Rectal smooth muscle tissue (tissue), 1 donor: ENCODE measurements around the gene HSPA12A.

Source experiments
- H3K27ac ChIP-seq: one replicate; pipeline ENCODE4 v1.7.0; 2013; ENCODE audit warnings: low read depth, low read length, inconsistent platforms
- H3K27me3 ChIP-seq: one replicate; pipeline ENCODE4 v1.7.0; 2013; ENCODE audit warnings: low read length; ENCODE audit not compliant: control insufficient read depth, insufficient read depth
- H3K36me3 ChIP-seq: one replicate; pipeline ENCODE4 v1.7.0; 2013; ENCODE audit warnings: low read length; ENCODE audit not compliant: control insufficient read depth, insufficient read depth
- H3K4me1 ChIP-seq: one replicate; pipeline ENCODE4 v1.7.0; 2013; ENCODE audit warnings: low read length; ENCODE audit not compliant: control insufficient read depth, insufficient read depth
- H3K4me3 ChIP-seq: one replicate; pipeline ENCODE4 v1.7.0; 2013; ENCODE audit warnings: low read length
- H3K9ac ChIP-seq: one replicate; pipeline ENCODE4 v1.7.0; 2013; ENCODE audit warnings: low read length

Gene HSPA12A

GRCh38 chr10:116742367-116743265 is at the start of gene HSPA12A:
Gene HSPA12A (minus strand): TSS chr10:116742566. CDS start chr10:116742469, 97 bp downstream.
- H3K27ac ChIP-seq, result peak within 1 kb of the TSS; percentile 91
- peaks cover 2% of the 10 kb centered on the region for H3K27me3 ChIP-seq
- peak within 1 kb of the TSS; percentile 26 for H3K9ac ChIP-seq
- H3K4me1 ChIP-seq, result no peaks in the 10 kb centered on the region
- no peaks in the 10 kb centered on the region for H3K36me3 ChIP-seq
- H3K4me3 ChIP-seq, result peak within 1 kb of the TSS; percentile 72

GRCh38 chr10:116791241-116791640 is 48.9 kb upstream of the HSPA12A start:
- H3K4me1 ChIP-seq, result peaks cover 4% of the 10 kb centered on the region
- H3K27me3 ChIP-seq, result peaks cover 2% of the 10 kb centered on the region
- no peak overlapping the region for H3K9ac ChIP-seq
- H3K4me3 ChIP-seq, result no peak overlapping the region
- H3K27ac ChIP-seq, result no peak overlapping the region
- H3K36me3 ChIP-seq, result no peaks in the 10 kb centered on the region

DNA sequence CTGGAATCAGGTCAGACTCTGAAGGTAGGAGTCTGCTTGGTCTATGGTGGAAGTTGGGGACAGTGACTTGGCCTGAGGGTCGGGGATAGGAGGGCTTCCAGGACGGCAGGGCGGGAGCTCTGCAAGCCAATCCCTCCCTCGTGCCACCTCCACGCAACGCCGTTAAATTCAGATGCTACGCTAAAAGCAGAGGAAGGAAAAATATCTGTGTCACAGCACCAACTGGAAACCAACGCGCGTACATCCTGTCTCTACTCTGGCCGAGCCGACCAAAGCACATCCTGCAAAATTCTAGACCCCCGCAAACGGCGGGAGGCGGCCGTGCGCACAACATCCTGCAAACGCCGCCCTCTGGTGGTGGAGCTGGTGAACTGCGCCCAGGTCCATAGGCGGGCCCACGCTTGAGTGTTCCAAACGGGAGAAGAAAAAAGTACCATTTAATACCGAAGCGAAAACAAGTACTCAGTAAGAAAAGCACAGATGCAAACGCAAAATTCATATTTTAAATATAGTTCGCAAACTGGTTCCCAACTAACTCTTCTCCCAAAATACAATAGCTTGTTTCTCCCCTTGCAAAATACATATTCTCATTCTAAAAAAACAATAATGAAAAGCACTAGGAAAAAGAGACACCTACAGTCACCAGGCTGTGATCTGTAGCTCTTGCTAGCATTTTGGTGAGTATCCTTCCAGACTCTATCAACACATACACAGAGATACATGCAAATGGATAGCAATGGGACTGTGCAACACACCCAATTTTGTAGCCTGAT is 45.7 kb upstream of the HSPA12A start:
- peaks cover 2% of the 10 kb centered on the region for H3K27me3 ChIP-seq
- H3K4me1 ChIP-seq, result peaks cover 4% of the 10 kb centered on the region
- H3K27ac ChIP-seq, result no peak overlapping the region
- peak overlapping the region; percentile 54 for H3K4me3 ChIP-seq
- no peak overlapping the region for H3K9ac ChIP-seq
- no peaks in the 10 kb centered on the region for H3K36me3 ChIP-seq

DNA sequence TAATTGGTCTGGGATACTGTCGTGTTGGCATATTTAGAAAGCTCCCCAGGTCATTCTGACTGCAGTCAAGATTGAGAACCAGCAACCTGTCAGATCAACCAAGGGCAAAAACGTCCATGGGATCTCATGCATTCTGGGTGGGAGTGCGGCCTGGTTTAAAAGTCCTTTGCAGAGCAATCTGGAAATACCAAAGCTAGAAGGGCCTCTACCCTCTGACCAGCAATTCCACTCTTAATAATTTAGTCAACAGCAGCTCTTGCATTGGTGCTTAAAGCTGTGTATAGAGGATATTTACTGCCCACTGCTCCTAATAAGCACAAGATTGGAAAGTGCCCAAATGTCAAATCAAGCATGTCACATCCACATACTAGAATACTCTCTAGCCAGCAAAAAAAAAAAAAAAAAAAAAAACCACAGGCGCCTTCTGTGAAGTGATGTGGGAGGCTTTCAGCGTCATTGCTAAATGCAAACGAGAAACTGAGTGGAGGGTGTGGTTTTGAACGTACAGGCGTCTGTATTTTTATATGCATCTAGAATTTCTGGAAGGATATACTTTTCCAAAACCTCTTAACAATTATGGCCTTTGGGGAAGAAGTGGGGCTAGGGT is 44.8 kb upstream of the HSPA12A start:
- Histone ChIP-seq H3K4me3 (no peak overlapping the region), H3K27ac (no peak overlapping the region), H3K4me1 (peaks cover 4% of the 10 kb centered on the region)

DNA sequence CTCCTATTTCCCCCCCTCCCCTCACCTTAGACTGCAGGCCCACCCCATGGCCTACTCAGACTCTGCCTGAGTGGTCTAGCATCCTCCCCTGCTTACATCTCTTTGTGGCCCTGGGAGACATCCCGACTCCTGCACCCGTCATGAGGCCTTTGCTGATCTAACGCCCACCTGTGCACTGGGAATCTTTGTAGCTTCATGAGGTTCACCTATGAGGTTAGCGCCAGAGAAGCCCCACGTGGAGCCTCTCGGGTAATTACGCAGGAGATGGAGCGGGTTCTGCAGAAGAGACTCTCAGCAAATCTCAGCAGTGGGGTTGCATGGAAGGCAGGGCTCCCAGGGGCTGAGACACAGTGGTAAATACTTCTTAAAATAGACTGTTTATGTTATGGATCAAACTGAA is 43.5 kb upstream of the HSPA12A start:
- Histone ChIP-seq H3K9ac (no peak overlapping the region), H3K27ac (no peak overlapping the region), H3K4me1 (peaks cover 4% of the 10 kb centered on the region), H3K4me3 (no peak overlapping the region), H3K36me3 (no peaks in the 10 kb centered on the region), H3K27me3 (peaks cover 2% of the 10 kb centered on the region)

More for the DNA sequence above, 44.8 kb upstream of the HSPA12A start:
- H3K27me3 ChIP-seq, result peaks cover 2% of the 10 kb centered on the region
- H3K9ac ChIP-seq, result no peak overlapping the region
- no peaks in the 10 kb centered on the region for H3K36me3 ChIP-seq

DNA sequence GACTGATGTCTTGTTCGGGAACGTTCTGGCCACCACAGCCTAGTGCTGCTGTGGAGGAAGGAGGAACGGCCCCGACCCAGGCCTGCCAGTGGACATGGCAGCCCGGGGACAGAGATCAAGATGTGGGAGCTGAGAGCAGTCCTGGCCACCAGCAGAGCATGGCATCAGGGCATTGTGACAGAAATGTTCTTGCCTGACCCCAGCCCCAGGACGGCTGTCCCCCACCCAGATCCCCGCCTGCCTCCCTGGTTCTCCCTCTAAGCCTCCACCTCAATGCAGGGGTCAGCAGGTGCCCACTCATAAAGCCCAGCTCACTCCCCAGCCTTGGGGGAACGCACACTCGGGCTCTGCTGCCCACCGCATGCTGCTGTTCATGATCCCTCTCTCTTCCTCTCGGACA is 42.9 kb upstream of the HSPA12A start:
- H3K36me3 ChIP-seq, result no peaks in the 10 kb centered on the region
- H3K27me3 ChIP-seq, result peaks cover 2% of the 10 kb centered on the region
- peaks cover 4% of the 10 kb centered on the region for H3K4me1 ChIP-seq
- H3K27ac ChIP-seq, result no peak overlapping the region
- H3K9ac ChIP-seq, result no peak overlapping the region
- no peak overlapping the region for H3K4me3 ChIP-seq

DNA sequence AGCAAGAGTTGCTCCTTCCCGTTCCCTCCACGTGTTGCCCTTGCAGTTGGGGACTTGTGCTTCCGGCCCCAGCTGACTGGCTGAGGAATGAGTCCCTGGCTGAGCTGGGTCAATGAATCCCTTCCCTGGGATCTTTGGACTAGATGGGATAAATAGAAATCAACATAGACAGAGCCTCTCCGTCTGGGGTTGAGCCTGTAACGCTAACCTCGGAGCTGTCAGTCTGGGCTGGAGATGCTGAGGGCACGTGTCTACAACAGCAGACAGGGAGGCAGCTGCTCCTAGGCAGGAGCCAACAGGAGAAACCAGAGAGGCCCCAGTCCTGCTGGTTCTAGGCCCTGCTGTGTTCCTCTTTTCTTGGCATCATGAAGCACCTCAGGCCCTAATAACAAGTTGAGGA is 42.3 kb upstream of the HSPA12A start:
- H3K9ac ChIP-seq, result no peak overlapping the region
- H3K4me1 ChIP-seq, result peaks cover 4% of the 10 kb centered on the region
- H3K27me3 ChIP-seq, result peaks cover 2% of the 10 kb centered on the region
- H3K4me3 ChIP-seq, result no peak overlapping the region
- H3K36me3 ChIP-seq, result no peaks in the 10 kb centered on the region
- H3K27ac ChIP-seq, result no peak overlapping the region

- H3K4me1 ChIP-seq, result peaks cover 4% of the 10 kb centered on the region
- no peak overlapping the region for H3K4me3 ChIP-seq
These were observed 41.7 kb upstream of the HSPA12A start for GRCh38 chr10:116784035-116784434.

GRCh38 chr10:116783011-116783655 is 40.8 kb upstream of the HSPA12A start:
- H3K9ac ChIP-seq, result no peak overlapping the region
- no peak overlapping the region for H3K27ac ChIP-seq
- H3K4me1 ChIP-seq, result peaks cover 4% of the 10 kb centered on the region

More at GRCh38 chr10:116784035-116784434, 41.7 kb upstream of the HSPA12A start:
- H3K27ac ChIP-seq, result no peak overlapping the region
- H3K9ac ChIP-seq, result no peak overlapping the region
- H3K27me3 ChIP-seq, result peaks cover 2% of the 10 kb centered on the region
- no peaks in the 10 kb centered on the region for H3K36me3 ChIP-seq

DNA sequence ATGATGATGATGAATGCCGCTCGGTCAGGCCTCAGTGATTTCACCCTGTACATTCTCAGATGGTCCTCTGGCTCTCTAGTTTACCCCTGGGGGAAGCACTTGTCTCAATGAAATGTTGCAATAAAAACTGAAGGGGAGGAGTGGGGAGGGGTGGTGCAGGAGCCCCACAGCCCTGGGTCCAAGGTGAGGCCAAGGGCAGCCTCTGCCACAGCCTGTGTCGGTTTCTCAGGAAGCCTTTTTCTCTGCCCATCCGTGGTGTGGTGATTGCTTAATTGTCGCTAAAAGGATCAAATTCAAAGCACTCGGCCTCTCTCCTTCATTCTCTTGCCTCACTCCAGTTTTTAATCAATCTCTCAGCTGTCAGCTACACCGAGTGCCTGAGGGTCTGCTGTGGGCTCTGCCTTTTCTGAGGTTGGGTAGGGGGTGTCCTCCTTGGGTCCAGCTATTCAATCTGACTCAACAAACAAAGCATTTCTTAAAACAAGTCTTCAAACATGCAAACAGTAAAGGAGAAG is 39.1 kb upstream of the HSPA12A start:
- H3K4me1 ChIP-seq, result no peaks in the 10 kb centered on the region
- no peak overlapping the region for H3K27ac ChIP-seq
- no peaks in the 10 kb centered on the region for H3K36me3 ChIP-seq
- H3K4me3 ChIP-seq, result no peak overlapping the region
- H3K9ac ChIP-seq, result no peak overlapping the region
- no peaks in the 10 kb centered on the region for H3K27me3 ChIP-seq

More at GRCh38 chr10:116783011-116783655, 40.8 kb upstream of the HSPA12A start:
- no peak overlapping the region for H3K4me3 ChIP-seq
- H3K36me3 ChIP-seq, result no peaks in the 10 kb centered on the region
- peaks cover 2% of the 10 kb centered on the region for H3K27me3 ChIP-seq

- no peaks in the 10 kb centered on the region for H3K27me3 ChIP-seq
- no peak overlapping the region for H3K9ac ChIP-seq
- no peaks in the 10 kb centered on the region for H3K36me3 ChIP-seq
- no peaks in the 10 kb centered on the region for H3K4me1 ChIP-seq
- no peak overlapping the region for H3K27ac ChIP-seq
- no peak overlapping the region for H3K4me3 ChIP-seq
These were observed 38.4 kb upstream of the HSPA12A start for GRCh38 chr10:116780691-116781205.
